Testis (tissue), 3 donors: ENCODE measurements around the gene MYO19. TPM values are rescaled to one million over a fixed set of nuclear protein-coding genes. Genes with fewer than 3 reads are reported as not detected.

Experiments
- DNase-seq: peaks from one replicate; pipeline ENCODE4 v3.0.0-alpha.2; 2019
- H3K27ac ChIP-seq, 2 donors: fragments of 200-600 bp; sonication (generic); one replicate each; pipeline ENCODE4 v1.5.1; 2019
- H3K27me3 ChIP-seq: fragments of 200-600 bp; sonication (generic); one replicate; pipeline ENCODE4 v1.5.1; 2019
- H3K36me3 ChIP-seq: fragments of 200-600 bp; sonication (generic); one replicate; pipeline ENCODE4 v1.5.1; 2017; ENCODE audit warnings: low read depth; ENCODE audit errors: missing control alignments
- H3K4me1 ChIP-seq: fragments of 200-600 bp; sonication (generic); one replicate; pipeline ENCODE4 v1.5.1; 2019
- H3K4me3 ChIP-seq, 2 donors: fragments of 200-600 bp; sonication (generic); one replicate each; pipeline ENCODE4 v1.5.1; 2017 to 2019
- H3K9me3 ChIP-seq: fragments of 200-600 bp; sonication (generic); one replicate; pipeline ENCODE4 v1.5.1; 2017
- POLR2A ChIP-seq: fragments of 450-650 bp; IDR thresholded peaks from one replicate; pipeline ENCODE4 v1.6.1; 2017; ENCODE audit warnings: antibody characterized with exemption, mild to moderate bottlenecking, moderate library complexity
- WGBS, 2 donors: methylation state at CpG; one replicate each; pipeline ENCODE4 v1.1.5; 2018; 5-methylcytosine and 5-hydroxymethylcytosine counted together
- intact Hi-C: fragments of 100-400 bp; cut with DNase I; formaldehyde crosslinking; loops from one replicate; pipeline ENCODE4 v1.15.1; 2023; ENCODE audit warnings: low total_unique reads
- polyA plus RNA-seq: library from polyadenylated mRNA; stranded (reverse); fragments of 350-450 nt; fragmentation: Illumina TruSeq; extraction: RNeasy Lipid Tissue Mini Kit (QIAGEN cat#74804); gene quantifications from one replicate; pipeline ENCODE4 v1.2.3, GENCODE V29; 2014; ENCODE audit warnings: low read depth, low replicate concordance; ENCODE audit not compliant: insufficient read depth
- total RNA-seq, 2 donors: library from RNA; depleted of rRNA; stranded (reverse); fragments of >200 nt; gene quantifications; one replicate each; pipeline ENCODE4 v1.2.3, GENCODE V29; 2016
- TF ChIP-seq, protein P1 (sequence below), 3 experiments: fragments of 450-650 bp in 2 of 3; fragments of 200-600 bp in 1 of 3; sonication (generic) in 1 of 3; IDR thresholded peaks; one replicate each; pipeline ENCODE4 v1.5.1; 2016 to 2019; ENCODE audit warnings: antibody characterized with exemption in 3 of 3, mild to moderate bottlenecking in 2 of 3, moderate library complexity in 1 of 3

Gene MYO19
- total and polyA plus RNA-seq, 3 donors from 2014 or later, result 52.2 to 163 (median 128) TPM

DNA sequence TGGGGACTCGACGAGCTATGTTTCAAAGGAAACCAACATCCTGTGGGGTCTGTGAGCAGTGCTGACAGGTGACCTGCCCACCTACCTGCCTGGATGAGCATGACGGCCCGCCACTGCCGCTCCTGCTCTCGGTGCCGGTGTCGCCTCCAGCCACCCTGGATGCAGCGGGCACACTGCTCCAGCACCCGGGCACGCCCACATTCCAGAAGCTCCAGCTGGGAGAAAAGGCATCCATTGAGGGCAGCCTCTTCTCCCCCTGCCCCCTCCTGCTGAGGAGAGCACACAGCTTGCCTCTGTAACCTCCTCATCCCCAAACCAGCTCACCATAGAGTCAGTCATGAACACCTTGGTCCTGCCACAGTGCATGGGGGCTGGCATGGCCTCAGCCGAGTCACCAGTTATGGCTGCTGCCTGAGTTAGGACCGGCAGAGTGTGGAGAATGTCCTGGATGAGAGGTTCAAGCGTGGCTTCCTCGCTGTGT, 33.9 kb downstream of the MYO19 start:
- no peaks in the 10 kb centered on the region for H3K4me1 ChIP-seq
- DNase-seq, result no peak
- 91 to 93% methylated on average over 11 to 15 of the region's 15 CpGs for WGBS, 2 donors
- H3K9me3 ChIP-seq, result no peaks in the 10 kb centered on the region
- no peak overlapping the region for H3K4me3 ChIP-seq
- H3K27ac ChIP-seq, result no peak overlapping the region
- no peaks in the 10 kb centered on the region for H3K27me3 ChIP-seq
- no peaks in the 10 kb centered on the region for H3K36me3 ChIP-seq
- TF ChIP-seq, protein P1, sequence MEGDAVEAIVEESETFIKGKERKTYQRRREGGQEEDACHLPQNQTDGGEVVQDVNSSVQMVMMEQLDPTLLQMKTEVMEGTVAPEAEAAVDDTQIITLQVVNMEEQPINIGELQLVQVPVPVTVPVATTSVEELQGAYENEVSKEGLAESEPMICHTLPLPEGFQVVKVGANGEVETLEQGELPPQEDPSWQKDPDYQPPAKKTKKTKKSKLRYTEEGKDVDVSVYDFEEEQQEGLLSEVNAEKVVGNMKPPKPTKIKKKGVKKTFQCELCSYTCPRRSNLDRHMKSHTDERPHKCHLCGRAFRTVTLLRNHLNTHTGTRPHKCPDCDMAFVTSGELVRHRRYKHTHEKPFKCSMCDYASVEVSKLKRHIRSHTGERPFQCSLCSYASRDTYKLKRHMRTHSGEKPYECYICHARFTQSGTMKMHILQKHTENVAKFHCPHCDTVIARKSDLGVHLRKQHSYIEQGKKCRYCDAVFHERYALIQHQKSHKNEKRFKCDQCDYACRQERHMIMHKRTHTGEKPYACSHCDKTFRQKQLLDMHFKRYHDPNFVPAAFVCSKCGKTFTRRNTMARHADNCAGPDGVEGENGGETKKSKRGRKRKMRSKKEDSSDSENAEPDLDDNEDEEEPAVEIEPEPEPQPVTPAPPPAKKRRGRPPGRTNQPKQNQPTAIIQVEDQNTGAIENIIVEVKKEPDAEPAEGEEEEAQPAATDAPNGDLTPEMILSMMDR (IDR thresholded peaks at IDR 0.05), result no peak
- no peak for TF ChIP-seq POLR2A
- intact Hi-C loops, result no loop called here

DNA sequence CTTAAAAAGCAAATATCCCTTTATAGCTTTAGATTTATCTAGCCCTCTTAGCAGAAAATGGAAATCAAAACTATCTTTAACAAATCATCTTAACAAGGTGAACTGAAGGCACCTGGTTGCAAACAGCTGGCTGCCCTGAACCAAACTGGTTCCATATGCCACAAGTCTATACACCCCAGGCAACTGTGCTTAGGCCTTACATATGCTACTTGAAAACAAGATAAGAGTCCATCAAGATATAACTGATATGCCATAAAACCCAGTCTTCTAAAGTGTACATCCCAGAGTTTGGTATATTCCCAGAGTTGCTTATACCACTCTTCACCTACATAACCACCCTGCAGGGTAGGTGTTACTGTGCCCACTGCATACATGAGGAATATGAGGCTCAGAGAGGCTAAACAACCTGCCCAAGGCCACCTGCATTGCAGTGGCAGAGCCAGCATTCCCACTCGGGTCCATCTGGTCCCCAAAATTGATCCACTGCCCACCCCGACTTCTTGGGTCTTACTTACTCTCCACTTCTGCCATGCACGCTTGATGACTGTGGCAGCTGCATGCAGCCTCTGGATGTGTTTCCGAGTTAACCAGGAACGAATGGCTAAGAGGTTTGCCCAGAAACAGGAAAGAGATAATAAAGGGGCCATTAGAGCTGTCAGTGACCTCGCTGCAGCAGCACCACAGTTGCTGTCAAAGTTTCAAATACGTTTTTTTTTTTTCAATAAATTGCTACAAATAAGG, 35.9 kb downstream of the MYO19 start:
- intact Hi-C loops, result no loop called here
- Histone ChIP-seq H3K27ac (no peak overlapping the region), H3K4me1 (no peaks in the 10 kb centered on the region), H3K9me3 (no peaks in the 10 kb centered on the region), H3K36me3 (no peaks in the 10 kb centered on the region), H3K4me3 (no peak overlapping the region), H3K27me3 (no peaks in the 10 kb centered on the region)
- WGBS, 2 donors, result 76 to 79% methylated on average over 7 of the region's 7 CpGs
- TF ChIP-seq POLR2A, result no peak
- TF ChIP-seq, protein P1 (IDR thresholded peaks at IDR 0.05), result no peak
- no peak for DNase-seq

DNA sequence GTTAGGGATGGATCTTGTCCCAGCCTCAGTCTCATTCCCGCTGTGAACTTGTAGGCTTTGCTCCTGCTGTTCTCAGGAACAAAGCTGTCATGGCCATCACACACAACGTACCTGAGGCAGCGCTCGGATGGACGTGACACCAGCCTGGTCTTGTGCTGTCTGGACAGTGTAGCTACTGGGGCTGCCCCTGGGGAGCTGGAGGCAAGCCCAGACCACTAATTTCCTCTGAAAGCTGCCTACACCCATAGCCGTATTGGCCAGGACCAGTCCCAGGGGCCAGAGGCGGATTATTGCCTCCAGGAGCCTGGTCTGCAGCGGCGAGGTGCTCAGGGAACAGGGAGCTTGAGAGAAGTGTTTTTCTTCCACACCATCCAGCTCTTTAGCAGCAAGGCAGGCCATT, 36.5 kb downstream of the MYO19 start:
- no peaks in the 10 kb centered on the region for H3K4me1 ChIP-seq
- intact Hi-C loops, result no loop called here
- no peaks in the 10 kb centered on the region for H3K9me3 ChIP-seq
- TF ChIP-seq POLR2A, result no peak
- TF ChIP-seq, protein P1 (IDR thresholded peaks at IDR 0.05), result no peak
- no peaks in the 10 kb centered on the region for H3K36me3 ChIP-seq
- H3K27me3 ChIP-seq, result no peaks in the 10 kb centered on the region
- no peak overlapping the region for H3K27ac ChIP-seq
- no peak overlapping the region for H3K4me3 ChIP-seq
- WGBS, 2 donors, result 86 to 92% methylated on average over 7 to 9 of the region's 9 CpGs
- DNase-seq, result no peak

DNA sequence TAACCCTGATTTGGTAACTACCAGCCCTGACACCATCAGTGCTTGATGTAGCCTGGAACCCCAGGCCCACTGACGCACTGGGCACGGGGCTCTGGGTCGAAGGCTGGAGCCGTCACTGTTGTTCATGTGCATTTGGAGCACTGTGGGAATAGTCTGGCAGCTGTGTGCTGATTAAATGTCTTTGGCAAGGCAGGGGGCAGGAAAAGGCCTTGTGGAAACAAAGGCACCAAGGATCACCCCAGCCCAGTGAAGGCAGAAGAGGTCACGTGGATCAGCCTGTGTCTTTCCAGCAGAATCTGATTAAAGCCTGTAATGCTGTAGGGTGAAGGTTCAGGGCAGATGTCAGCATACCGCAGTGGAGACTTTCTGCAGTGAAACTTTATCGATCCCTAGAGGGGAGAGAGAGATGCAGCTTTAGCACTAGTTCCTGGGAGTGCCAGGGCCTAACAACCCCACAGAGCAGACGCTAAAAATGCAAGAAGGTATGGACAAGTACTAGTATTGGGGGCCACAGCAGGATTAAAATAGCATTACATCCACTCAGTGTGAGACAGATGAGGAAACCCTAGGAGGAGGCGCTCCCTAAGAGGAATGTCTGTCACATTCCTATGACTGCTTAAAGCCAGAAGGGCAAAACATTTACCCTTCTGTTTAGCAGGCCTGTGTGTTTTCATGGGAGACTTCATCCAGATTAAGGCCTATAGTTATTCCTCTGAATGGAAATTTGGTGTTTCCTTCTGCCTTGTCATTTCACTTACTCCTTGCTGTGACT, 38.5 kb downstream of the MYO19 start:
- Histone ChIP-seq H3K36me3 (no peaks in the 10 kb centered on the region), H3K27me3 (no peaks in the 10 kb centered on the region), H3K4me3 (no peak overlapping the region), H3K27ac (no peak overlapping the region), H3K4me1 (no peaks in the 10 kb centered on the region), H3K9me3 (no peaks in the 10 kb centered on the region)
- WGBS, 2 donors, result 83 to 86% methylated on average over 9 of the region's 9 CpGs
- intact Hi-C loops, result no loop called here
- TF ChIP-seq POLR2A, result no peak
- TF ChIP-seq, protein P1 (IDR thresholded peaks at IDR 0.05), result no peak
- no peak for DNase-seq
